ENCODE measurements around the gene SLC15A4. TPM values are rescaled to one million over a fixed set of nuclear protein-coding genes. Genes with fewer than 3 reads are reported as not detected.

SLC15A4 gene
- total RNA-seq, 1 donor from 2014 or later, result 11.9 TPM

- Histone ChIP-seq H3K9ac (ENCODE audit: low read length) (no peak overlapping the region), H3K27ac (ENCODE audit: low read depth, low read length) (no peak overlapping the region), H3K9me3 (ENCODE audit: insufficient read depth, low read depth, low read length) (no peaks in the 10 kb centered on the region), H2AFZ (ENCODE audit: low read depth, low read length) (no peak overlapping the region), H3K27me3 (ENCODE audit: insufficient read depth, low read length) (no peaks in the 10 kb centered on the region), H3K36me3 (ENCODE audit: insufficient read depth, low read length) (peaks cover 18% of the 10 kb centered on the region), H3K4me3 (ENCODE audit: insufficient read depth, low read depth, low read length) (no peak overlapping the region), H4K20me1 (ENCODE audit: insufficient read depth, low read length) (peaks cover 7% of the 10 kb centered on the region), H3K4me2 (ENCODE audit: low read length) (no peak overlapping the region), H3K4me1 (ENCODE audit: insufficient read depth, low read length) (peaks cover 7% of the 10 kb centered on the region), H3K79me2 (ENCODE audit: insufficient read depth, low read length) (peaks cover 3% of the 10 kb centered on the region)
- peaks cover 2% of the 10 kb centered on the region for H3K9me3 Mint-ChIP-seq (ENCODE audit: unreplicated experiment)
- H3K36me3 Mint-ChIP-seq (ENCODE audit: low read depth, unreplicated experiment), result peaks cover 2% of the 10 kb centered on the region
- DNase-seq (ENCODE audit: low read depth) (no peak), FAIRE-seq (no peak)
- no peak overlapping the region for H3K4me3 Mint-ChIP-seq (ENCODE audit: unreplicated experiment)
- TF ChIP-seq CTCF (IDR thresholded peaks at IDR 0.05; ENCODE audit: insufficient read depth, low read depth, low read length) (no peak), EZH2 (IDR thresholded peaks at IDR 0.05; ENCODE audit: insufficient read depth, low read length) (no peak)
- H3K4me1 Mint-ChIP-seq (ENCODE audit: low read depth, unreplicated experiment), result no peaks in the 10 kb centered on the region
- H3K27ac Mint-ChIP-seq (ENCODE audit: unreplicated experiment), result no peak overlapping the region
- no peaks in the 10 kb centered on the region for H3K27me3 Mint-ChIP-seq (ENCODE audit: low read depth, unreplicated experiment)
Measured at GRCh38 chr12:128789356-128789929, 34.3 kb downstream of the SLC15A4 start.

DNA sequence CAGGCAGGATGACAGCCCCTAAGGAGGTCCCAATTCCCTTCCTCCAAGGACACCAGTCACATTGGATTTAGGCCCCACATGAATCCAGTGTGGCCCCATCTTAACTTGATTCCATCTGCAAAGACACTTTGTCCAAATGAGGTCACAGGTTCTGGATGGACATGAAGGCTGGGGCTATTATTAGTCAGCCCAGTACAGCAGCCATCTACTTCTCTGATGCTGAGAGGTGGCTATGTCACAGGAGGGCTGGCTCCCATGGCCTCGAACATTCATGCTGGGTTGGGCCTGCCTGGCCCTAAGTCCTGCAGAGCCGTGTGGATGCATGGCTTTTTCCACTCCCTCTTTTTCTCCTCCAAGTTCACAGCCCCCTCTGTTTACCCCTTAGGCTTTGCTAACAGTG, 35.9 kb downstream of the SLC15A4 start:
- Mint-ChIP-seq H3K27me3 (ENCODE audit: low read depth, unreplicated experiment) (peaks cover 2% of the 10 kb centered on the region), H3K27ac (ENCODE audit: unreplicated experiment) (no peak overlapping the region), H3K9me3 (ENCODE audit: unreplicated experiment) (peaks cover 6% of the 10 kb centered on the region), H3K4me3 (ENCODE audit: unreplicated experiment) (no peak overlapping the region), H3K36me3 (ENCODE audit: low read depth, unreplicated experiment) (no peaks in the 10 kb centered on the region), H3K4me1 (ENCODE audit: low read depth, unreplicated experiment) (no peaks in the 10 kb centered on the region)
- peaks cover 15% of the 10 kb centered on the region for H3K4me1 ChIP-seq (ENCODE audit: insufficient read depth, low read length)
- FAIRE-seq (no peak), DNase-seq (ENCODE audit: low read depth) (no peak)
- H3K4me3 ChIP-seq (ENCODE audit: insufficient read depth, low read depth, low read length), result no peak overlapping the region
- no peak for TF ChIP-seq CTCF (IDR thresholded peaks at IDR 0.05; ENCODE audit: insufficient read depth, low read depth, low read length)
- no peak overlapping the region for H3K9ac ChIP-seq (ENCODE audit: low read length)
- H3K27ac ChIP-seq (ENCODE audit: low read depth, low read length), result no peak overlapping the region
- no peak overlapping the region for H3K4me2 ChIP-seq (ENCODE audit: low read length)
- no peak overlapping the region for H2AFZ ChIP-seq (ENCODE audit: low read depth, low read length)
- no peaks in the 10 kb centered on the region for H3K79me2 ChIP-seq (ENCODE audit: insufficient read depth, low read length)
- H4K20me1 ChIP-seq (ENCODE audit: insufficient read depth, low read length), result peaks cover 4% of the 10 kb centered on the region
- H3K36me3 ChIP-seq (ENCODE audit: insufficient read depth, low read length), result peaks cover 4% of the 10 kb centered on the region
- no peaks in the 10 kb centered on the region for H3K27me3 ChIP-seq (ENCODE audit: insufficient read depth, low read length)
- no peaks in the 10 kb centered on the region for H3K9me3 ChIP-seq (ENCODE audit: insufficient read depth, low read depth, low read length)

GRCh38 chr12:128786741-128787391, 36.9 kb downstream of the SLC15A4 start:
- TF ChIP-seq EZH2 (IDR thresholded peaks at IDR 0.05; ENCODE audit: insufficient read depth, low read length), result no peak
- no peak for TF ChIP-seq CTCF (IDR thresholded peaks at IDR 0.05; ENCODE audit: insufficient read depth, low read depth, low read length)
- FAIRE-seq (no peak), DNase-seq (ENCODE audit: low read depth) (no peak)
- Mint-ChIP-seq H3K36me3 (ENCODE audit: low read depth, unreplicated experiment) (no peaks in the 10 kb centered on the region), H3K9me3 (ENCODE audit: unreplicated experiment) (peaks cover 6% of the 10 kb centered on the region), H3K27ac (ENCODE audit: unreplicated experiment) (no peak overlapping the region), H3K4me1 (ENCODE audit: low read depth, unreplicated experiment) (no peaks in the 10 kb centered on the region), H3K4me3 (ENCODE audit: unreplicated experiment) (no peak overlapping the region), H3K27me3 (ENCODE audit: low read depth, unreplicated experiment) (peaks cover 2% of the 10 kb centered on the region)
- Histone ChIP-seq H3K4me2 (ENCODE audit: low read length) (no peak overlapping the region), H3K79me2 (ENCODE audit: insufficient read depth, low read length) (no peaks in the 10 kb centered on the region), H3K27ac (ENCODE audit: low read depth, low read length) (no peak overlapping the region), H3K9me3 (ENCODE audit: insufficient read depth, low read depth, low read length) (no peaks in the 10 kb centered on the region), H3K27me3 (ENCODE audit: insufficient read depth, low read length) (no peaks in the 10 kb centered on the region), H3K9ac (ENCODE audit: low read length) (no peak overlapping the region), H3K4me1 (ENCODE audit: insufficient read depth, low read length) (peaks cover 12% of the 10 kb centered on the region), H2AFZ (ENCODE audit: low read depth, low read length) (no peak overlapping the region), H3K36me3 (ENCODE audit: insufficient read depth, low read length) (no peaks in the 10 kb centered on the region), H4K20me1 (ENCODE audit: insufficient read depth, low read length) (peaks cover 4% of the 10 kb centered on the region), H3K4me3 (ENCODE audit: insufficient read depth, low read depth, low read length) (no peak overlapping the region)

Measured in astrocyte (in vitro differentiated cells and primary cell).